ENCODE measurements around the gene CAPN7.

Gene CAPN7

GRCh38 chr3:15301761-15302160 is 95.7 kb downstream of the CAPN7 start:
- no peak for DNase-seq
